ENCODE measurements around the gene C12orf50.

Gene C12orf50

DNA sequence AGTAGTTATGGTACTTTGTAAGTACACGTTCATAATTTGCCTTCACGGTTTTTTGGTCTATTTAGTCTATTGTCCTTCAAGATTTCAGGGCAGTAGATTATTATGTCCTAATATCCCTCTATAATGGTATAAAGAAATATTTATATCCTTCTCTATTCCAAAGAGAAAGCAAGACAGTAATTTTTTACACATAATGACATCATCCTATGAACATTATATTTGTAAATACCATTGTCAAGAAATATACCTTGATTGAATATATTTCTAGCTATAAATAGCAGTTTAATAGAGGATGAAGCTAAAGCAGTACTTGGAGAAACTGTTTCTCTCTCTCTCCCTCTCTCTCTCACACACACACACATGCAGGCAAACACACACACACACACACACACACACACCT is 77.0 kb downstream of the C12orf50 start:
- Histone ChIP-seq H3K4me1 (ENCODE audit: control insufficient read depth, insufficient read depth, low read length) (peaks cover 5% of the 10 kb centered on the region; the same call in 1 of the 2 replicates), H3K36me3 (ENCODE audit: control insufficient read depth, insufficient read depth, low read length) (no peaks in the 10 kb centered on the region), H3K9ac (ENCODE audit: low read length) (no peak overlapping the region), H3K4me3 (ENCODE audit: low read depth, low read length) (no peak overlapping the region), H3K9me3 (ENCODE audit: control insufficient read depth, insufficient read depth, low read depth, low read length) (no peaks in the 10 kb centered on the region), H3K27ac (ENCODE audit: low read depth, low read length) (no peak overlapping the region), H3K27me3 (ENCODE audit: control insufficient read depth, insufficient read depth, low read length) (no peaks in the 10 kb centered on the region)

DNA sequence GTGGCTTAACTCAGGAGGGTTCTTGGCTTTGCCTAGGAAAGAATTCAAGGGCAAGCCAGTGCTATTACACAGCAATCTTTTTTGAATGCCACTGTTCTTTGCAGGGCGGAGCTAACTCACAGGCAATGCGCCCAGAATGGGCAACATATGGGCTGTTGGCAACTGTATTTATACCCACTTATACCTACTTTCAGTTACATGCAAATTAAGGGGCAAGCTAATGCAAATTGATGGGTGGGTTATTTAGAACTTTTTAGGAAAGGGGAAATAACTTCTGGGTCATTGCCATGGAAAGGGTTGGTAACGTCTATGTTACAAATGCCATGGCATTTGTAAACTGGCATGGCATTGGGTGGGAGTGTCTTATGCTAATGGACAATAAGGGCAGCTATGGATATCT is 85.4 kb downstream of the C12orf50 start:
- Histone ChIP-seq H3K4me1 (ENCODE audit: control insufficient read depth, insufficient read depth, low read length) (no peaks in the 10 kb centered on the region), H3K9me3 (ENCODE audit: control insufficient read depth, insufficient read depth, low read depth, low read length) (no peaks in the 10 kb centered on the region), H3K27me3 (ENCODE audit: control insufficient read depth, insufficient read depth, low read length) (no peaks in the 10 kb centered on the region; the same call in 1 of the 2 replicates), H3K36me3 (ENCODE audit: control insufficient read depth, insufficient read depth, low read length) (no peaks in the 10 kb centered on the region), H3K27ac (ENCODE audit: low read depth, low read length) (no peak overlapping the region), H3K4me3 (ENCODE audit: low read depth, low read length) (no peak overlapping the region), H3K9ac (ENCODE audit: low read length) (no peak overlapping the region)

DNA sequence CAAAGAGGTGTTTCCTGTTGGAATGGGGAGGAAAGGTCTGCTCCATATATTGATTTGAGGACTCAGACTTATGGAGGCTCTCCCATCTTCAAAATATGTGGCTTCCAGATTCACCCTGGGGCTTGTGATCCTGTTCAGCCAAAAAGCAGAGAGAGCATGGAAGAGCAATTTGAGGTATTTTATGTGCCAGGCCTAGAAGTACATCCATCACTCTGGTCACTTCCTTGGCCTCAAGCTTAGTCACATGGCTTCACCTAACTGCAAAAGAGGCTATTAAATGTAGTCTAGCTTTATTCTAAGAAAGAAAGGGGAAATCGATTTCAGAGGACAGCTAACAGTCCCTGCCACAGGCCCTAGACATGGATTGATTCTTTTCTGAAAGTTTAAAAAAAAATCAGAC is 86.2 kb downstream of the C12orf50 start:
- H3K4me1 ChIP-seq (ENCODE audit: control insufficient read depth, insufficient read depth, low read length) = no peaks in the 10 kb centered on the region
- H3K27ac ChIP-seq (ENCODE audit: low read depth, low read length) = no peak overlapping the region
- H3K36me3 ChIP-seq (ENCODE audit: control insufficient read depth, insufficient read depth, low read length) = no peaks in the 10 kb centered on the region
- H3K4me3 ChIP-seq (ENCODE audit: low read depth, low read length) = no peak overlapping the region
- no peaks in the 10 kb centered on the region; the same call in 1 of the 2 replicates for H3K27me3 ChIP-seq (ENCODE audit: control insufficient read depth, insufficient read depth, low read length)
- H3K9ac ChIP-seq (ENCODE audit: low read length) = no peak overlapping the region
- 0 out of 2 replicates have a peak, but pooled peaks cover 1% of the 10 kb centered on the region for H3K9me3 ChIP-seq (ENCODE audit: control insufficient read depth, insufficient read depth, low read depth, low read length)

DNA sequence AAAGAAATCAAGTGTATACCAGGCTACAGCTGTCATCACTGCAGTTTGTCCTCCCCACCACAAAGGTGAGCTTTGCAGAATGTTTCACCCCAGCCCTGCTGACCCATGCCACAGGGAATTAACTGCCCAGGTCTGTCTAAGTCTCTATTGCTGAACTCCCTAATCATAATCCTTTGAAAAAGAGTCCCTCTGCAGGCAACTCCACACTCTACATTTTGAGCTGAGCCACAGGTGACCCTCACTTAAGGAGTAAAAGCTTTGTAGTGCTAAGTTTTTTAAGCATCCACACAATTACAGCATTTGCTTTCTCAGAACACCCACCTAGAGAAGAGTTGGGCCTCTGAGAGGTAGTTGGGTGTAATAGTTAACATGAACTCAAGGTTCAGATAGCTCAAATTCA is 90.0 kb downstream of the C12orf50 start:
- peaks cover 22% of the 10 kb centered on the region for H3K9me3 ChIP-seq (ENCODE audit: control insufficient read depth, insufficient read depth, low read depth, low read length)
- no peak overlapping the region for H3K27ac ChIP-seq (ENCODE audit: low read depth, low read length)
- H3K9ac ChIP-seq (ENCODE audit: low read length) = no peak overlapping the region
- no peaks in the 10 kb centered on the region for H3K4me1 ChIP-seq (ENCODE audit: control insufficient read depth, insufficient read depth, low read length)
- H3K27me3 ChIP-seq (ENCODE audit: control insufficient read depth, insufficient read depth, low read length) = no peaks in the 10 kb centered on the region; the same call in 1 of the 2 replicates
- no peak overlapping the region for H3K4me3 ChIP-seq (ENCODE audit: low read depth, low read length)
- H3K36me3 ChIP-seq (ENCODE audit: control insufficient read depth, insufficient read depth, low read length) = no peaks in the 10 kb centered on the region

DNA sequence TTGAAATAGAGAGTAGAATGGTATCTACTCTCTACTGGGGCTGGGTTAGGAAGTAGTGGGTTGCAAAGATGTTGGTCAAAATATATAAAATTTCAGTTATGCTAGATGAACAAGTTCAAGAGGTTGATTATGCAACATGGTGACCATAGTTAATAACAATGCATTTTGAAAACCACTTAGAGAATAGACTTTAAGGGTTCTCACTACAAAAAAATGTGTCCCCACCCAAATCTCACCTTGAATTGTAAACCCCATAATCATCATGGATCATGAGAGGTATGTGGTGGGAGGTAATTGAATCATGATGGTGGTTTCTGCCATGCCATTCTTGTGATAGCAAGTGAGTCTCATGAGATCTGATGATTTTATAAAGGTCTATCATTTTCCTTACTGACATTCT is 94.0 kb downstream of the C12orf50 start:
- Histone ChIP-seq H3K27ac (ENCODE audit: low read depth, low read length) (no peak overlapping the region), H3K9me3 (ENCODE audit: control insufficient read depth, insufficient read depth, low read depth, low read length) (peaks cover 22% of the 10 kb centered on the region), H3K4me1 (ENCODE audit: control insufficient read depth, insufficient read depth, low read length) (no peaks in the 10 kb centered on the region), H3K9ac (ENCODE audit: low read length) (no peak overlapping the region), H3K4me3 (ENCODE audit: low read depth, low read length) (no peak overlapping the region), H3K36me3 (ENCODE audit: control insufficient read depth, insufficient read depth, low read length) (no peaks in the 10 kb centered on the region), H3K27me3 (ENCODE audit: control insufficient read depth, insufficient read depth, low read length) (no peaks in the 10 kb centered on the region; the same call in 1 of the 2 replicates)

DNA sequence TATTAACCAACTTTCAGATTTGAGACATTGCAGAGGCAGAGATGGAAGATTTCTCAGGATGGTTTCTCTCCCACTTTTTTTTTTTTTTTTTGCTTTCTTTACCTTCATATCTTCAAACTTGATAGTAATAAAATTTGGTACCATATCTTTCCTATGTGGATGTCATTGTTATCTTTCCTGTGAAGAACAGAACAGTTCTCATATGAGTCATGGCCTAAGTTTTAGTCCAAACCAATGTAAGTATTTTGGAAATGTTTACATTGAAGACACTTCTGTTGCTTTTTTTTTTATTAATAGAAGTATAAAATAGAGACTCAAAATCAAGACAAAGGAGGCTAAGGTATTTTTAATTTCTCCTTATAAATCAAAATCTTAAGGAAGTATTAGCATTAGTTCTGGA is 95.2 kb downstream of the C12orf50 start:
- Histone ChIP-seq H3K4me1 (ENCODE audit: control insufficient read depth, insufficient read depth, low read length) (no peaks in the 10 kb centered on the region), H3K27me3 (ENCODE audit: control insufficient read depth, insufficient read depth, low read length) (no peaks in the 10 kb centered on the region), H3K9ac (ENCODE audit: low read length) (no peak overlapping the region), H3K36me3 (ENCODE audit: control insufficient read depth, insufficient read depth, low read length) (no peaks in the 10 kb centered on the region), H3K4me3 (ENCODE audit: low read depth, low read length) (no peak overlapping the region), H3K27ac (ENCODE audit: low read depth, low read length) (no peak overlapping the region), H3K9me3 (ENCODE audit: control insufficient read depth, insufficient read depth, low read depth, low read length) (peaks cover 22% of the 10 kb centered on the region)

DNA sequence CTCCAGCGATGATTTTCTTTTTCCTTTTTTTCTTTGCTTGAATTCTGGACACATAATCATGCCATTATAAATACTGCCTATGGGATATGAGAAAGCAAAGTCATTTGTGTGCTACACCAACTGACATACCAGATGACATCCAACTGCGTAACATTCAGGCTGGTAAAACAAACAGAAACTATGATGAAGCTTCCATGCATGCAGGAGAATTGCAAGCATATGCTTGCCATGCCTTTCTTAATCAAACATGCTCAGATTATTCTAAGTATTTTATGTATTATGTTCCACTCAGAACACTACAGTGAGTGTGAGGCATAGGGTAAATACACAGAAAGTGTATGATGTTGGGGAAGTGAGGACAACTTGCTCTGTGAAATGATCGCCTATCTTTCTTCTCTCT is 97.4 kb downstream of the C12orf50 start:
- no peak overlapping the region for H3K27ac ChIP-seq (ENCODE audit: low read depth, low read length)
- no peak overlapping the region for H3K9ac ChIP-seq (ENCODE audit: low read length)
- H3K27me3 ChIP-seq (ENCODE audit: control insufficient read depth, insufficient read depth, low read length) = no peaks in the 10 kb centered on the region
- H3K4me3 ChIP-seq (ENCODE audit: low read depth, low read length) = no peak overlapping the region
- no peaks in the 10 kb centered on the region for H3K4me1 ChIP-seq (ENCODE audit: control insufficient read depth, insufficient read depth, low read length)
- no peaks in the 10 kb centered on the region for H3K36me3 ChIP-seq (ENCODE audit: control insufficient read depth, insufficient read depth, low read length)
- H3K9me3 ChIP-seq (ENCODE audit: control insufficient read depth, insufficient read depth, low read depth, low read length) = peaks cover 9% of the 10 kb centered on the region

DNA sequence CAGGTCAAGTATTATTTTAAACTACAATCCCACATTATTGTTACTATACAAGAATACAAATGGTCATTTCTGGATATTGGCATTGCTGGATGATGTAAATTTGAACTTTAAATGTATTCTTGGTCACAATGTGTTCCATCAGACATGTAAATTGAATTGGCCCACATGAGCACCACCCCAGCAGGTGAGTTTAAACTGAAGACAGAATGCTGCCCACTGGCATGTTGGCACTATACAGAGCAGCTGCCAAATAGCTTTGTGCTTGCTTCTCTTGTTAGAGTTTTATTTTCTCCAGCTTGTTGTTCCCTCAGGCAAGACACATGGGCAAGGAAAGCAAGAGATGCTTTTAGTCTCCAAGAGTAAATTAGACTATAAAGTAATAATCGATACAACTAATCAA is 98.6 kb downstream of the C12orf50 start:
- Histone ChIP-seq H3K9ac (ENCODE audit: low read length) (no peak overlapping the region), H3K4me1 (ENCODE audit: control insufficient read depth, insufficient read depth, low read length) (no peaks in the 10 kb centered on the region), H3K27ac (ENCODE audit: low read depth, low read length) (no peak overlapping the region), H3K27me3 (ENCODE audit: control insufficient read depth, insufficient read depth, low read length) (no peaks in the 10 kb centered on the region), H3K9me3 (ENCODE audit: control insufficient read depth, insufficient read depth, low read depth, low read length) (peaks cover 4% of the 10 kb centered on the region; the same call in 1 of the 2 replicates), H3K4me3 (ENCODE audit: low read depth, low read length) (no peak overlapping the region), H3K36me3 (ENCODE audit: control insufficient read depth, insufficient read depth, low read length) (no peaks in the 10 kb centered on the region)

Data from HUES6 (cell line).